Ectodermal cell (in vitro differentiated cells): ENCODE measurements around the gene PLCB3.
A peak's percentile ranks its signal among the peaks of the same experiment; 100 is the strongest.

ENCODE experiments used
- H3K27ac ChIP-seq: 2 replicates; pipeline ENCODE4 v1.7.0; 2013; ENCODE audit warnings: mild to moderate bottlenecking, low read depth, low read length; ENCODE audit not compliant: insufficient read depth, poor library complexity, severe bottlenecking
- H3K27me3 ChIP-seq: 2 replicates; pipeline ENCODE4 v1.7.0; 2013; ENCODE audit warnings: mild to moderate bottlenecking, low read length; ENCODE audit not compliant: insufficient read depth, control insufficient read depth, poor library complexity, severe bottlenecking
- H3K36me3 ChIP-seq: one replicate; pipeline ENCODE4 v1.7.0; 2013; ENCODE audit warnings: low read length; ENCODE audit not compliant: control insufficient read depth, insufficient read depth
- H3K4me1 ChIP-seq: one replicate; pipeline ENCODE4 v1.7.0; 2013; ENCODE audit warnings: low read length; ENCODE audit not compliant: control insufficient read depth, insufficient read depth
- H3K4me3 ChIP-seq: 2 replicates; pipeline ENCODE4 v1.7.0; 2013; ENCODE audit warnings: low read depth, low read length, control low read depth; ENCODE audit not compliant: insufficient read depth
- H3K9me3 ChIP-seq: 2 replicates; pipeline ENCODE4 v1.7.0; 2013; ENCODE audit warnings: mild to moderate bottlenecking, low read length, moderate library complexity; ENCODE audit not compliant: control insufficient read depth
- WGBS, 2 experiments: methylation state at CpG; one replicate each; pipeline ENCODE4 v1.1.7; 2013; ENCODE audit warnings: missing lambda C conversion rate in 2 of 2; 5-methylcytosine and 5-hydroxymethylcytosine counted together

PLCB3 gene

DNA sequence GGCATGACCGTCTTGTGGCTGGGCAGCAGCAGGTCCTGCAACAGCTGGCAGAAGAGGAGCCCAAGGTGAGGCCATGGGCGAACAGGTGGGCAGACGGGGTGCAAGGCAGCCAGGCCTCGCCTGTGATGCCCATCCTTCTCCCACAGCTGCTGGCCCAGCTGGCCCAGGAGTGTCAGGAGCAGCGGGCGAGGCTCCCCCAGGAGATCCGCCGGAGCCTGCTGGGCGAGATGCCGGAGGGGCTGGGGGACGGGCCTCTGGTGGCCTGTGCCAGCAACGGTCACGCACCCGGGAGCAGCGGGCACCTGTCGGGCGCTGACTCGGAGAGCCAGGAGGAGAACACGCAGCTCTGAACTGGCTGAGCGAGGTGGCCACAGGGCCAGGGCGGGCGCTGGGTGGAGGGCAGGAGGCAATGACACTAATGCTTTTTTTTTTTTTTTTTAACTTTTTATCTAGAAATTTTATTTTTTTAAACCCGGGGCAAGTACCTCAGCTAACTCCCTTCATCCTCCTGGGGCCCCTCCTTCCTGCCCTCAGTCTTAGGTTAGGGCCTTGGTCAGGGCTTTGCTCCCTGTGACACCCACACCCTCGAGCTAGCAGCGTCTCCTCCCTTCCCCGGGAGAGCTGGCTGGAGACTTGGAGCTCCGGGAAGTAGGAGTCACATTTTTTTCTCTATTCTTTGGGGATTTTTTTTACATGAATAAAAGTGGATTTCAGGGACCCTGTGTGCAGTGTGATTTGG is 16.0 kb downstream of the PLCB3 start:
- no peaks in the 10 kb centered on the region for H3K27me3 ChIP-seq
- H3K36me3 ChIP-seq: peaks cover 8% of the 10 kb centered on the region
- no peak overlapping the region for H3K27ac ChIP-seq
- peaks cover 14% of the 10 kb centered on the region for H3K4me1 ChIP-seq
- no peak overlapping the region for H3K4me3 ChIP-seq
- no peaks in the 10 kb centered on the region for H3K9me3 ChIP-seq
- WGBS, 2 experiments: 93% methylated on average over 27 of the region's 27 CpGs

DNA sequence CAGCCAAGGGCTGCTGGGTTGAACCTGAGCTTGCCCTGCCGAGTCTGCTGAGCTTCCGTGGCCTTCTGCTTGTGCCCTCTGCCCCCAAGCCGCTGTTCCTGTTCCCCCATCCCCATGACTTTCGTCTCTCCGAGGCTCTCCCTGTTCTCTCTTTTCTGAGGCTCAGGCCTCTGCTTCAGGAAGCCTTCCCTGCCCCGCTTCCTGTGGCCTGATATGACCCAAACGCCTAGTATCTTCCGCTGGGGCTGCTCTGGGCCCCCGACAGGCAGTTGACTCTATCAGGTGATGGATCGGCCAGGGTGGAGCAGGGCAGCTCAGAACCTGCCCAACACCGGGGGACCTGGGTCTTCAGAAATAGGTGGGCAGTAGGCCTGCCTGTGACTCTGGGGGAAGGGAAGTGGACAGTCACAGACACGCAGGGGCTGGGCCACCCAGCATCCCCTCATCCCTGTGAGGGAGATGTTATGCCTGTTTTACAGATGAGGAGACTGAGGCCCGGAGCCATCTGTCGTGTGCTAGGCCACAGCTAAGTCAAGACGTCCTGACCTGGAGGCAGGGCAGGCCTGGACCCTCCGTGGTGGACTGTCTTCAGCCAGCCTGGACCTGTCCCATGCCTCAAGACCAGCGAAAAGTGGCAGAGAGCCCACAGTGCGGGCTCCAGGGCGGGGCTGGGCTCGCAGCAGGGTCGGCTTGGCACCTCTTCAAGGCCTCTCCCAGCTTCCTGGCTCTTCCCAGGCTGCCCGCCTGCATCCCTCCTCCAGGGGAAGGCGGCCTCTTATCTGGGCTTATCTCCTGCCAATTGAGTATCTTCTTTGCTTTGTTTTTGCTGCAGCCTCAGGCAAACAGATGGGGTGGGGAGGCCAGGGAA is 16.9 kb downstream of the PLCB3 start:
- 92% methylated on average over 23 of the region's 23 CpGs for WGBS, 2 experiments
- peak overlapping the region; percentile 95 for H3K4me3 ChIP-seq
- H3K27ac ChIP-seq: no peak overlapping the region
- H3K27me3 ChIP-seq: no peaks in the 10 kb centered on the region
- peaks cover 11% of the 10 kb centered on the region for H3K4me1 ChIP-seq
- H3K9me3 ChIP-seq: no peaks in the 10 kb centered on the region
- peaks cover 3% of the 10 kb centered on the region for H3K36me3 ChIP-seq

DNA sequence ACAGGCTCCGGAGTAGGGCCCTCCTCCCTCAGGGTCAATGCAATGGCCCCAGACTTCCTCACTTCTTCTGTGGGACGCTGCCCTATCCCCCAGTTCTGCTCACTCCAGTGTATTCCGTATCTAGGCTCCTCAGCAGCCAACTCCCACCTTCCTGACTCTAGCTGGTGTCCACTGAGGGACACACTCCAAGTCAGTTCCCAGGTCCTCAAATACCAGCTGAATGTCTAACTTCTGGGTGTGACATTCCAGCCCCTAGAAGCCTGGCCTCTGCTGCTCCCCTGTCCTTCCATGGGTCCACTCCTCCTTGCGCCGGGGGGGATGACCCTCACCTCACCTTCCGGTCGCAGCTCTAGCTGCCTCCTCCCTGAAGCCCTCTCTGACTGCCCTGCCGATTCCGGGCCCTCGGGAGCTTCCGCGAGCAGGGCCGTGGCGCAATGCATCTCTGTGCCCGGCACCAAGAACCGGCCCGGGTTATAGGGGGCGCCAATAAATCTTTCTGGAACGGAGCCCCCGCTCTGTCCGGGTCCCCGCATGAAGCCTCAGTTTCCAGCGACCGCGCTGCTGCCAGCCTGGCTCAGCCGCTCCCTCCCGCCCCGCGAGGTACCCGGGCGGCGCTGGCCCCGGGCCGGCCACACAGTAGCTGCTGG is 17.7 kb downstream of the PLCB3 start:
- Histone ChIP-seq H3K4me3 (peak overlapping the region; percentile 95), H3K27me3 (no peaks in the 10 kb centered on the region), H3K4me1 (peaks cover 4% of the 10 kb centered on the region), H3K36me3 (peaks cover 3% of the 10 kb centered on the region), H3K9me3 (no peaks in the 10 kb centered on the region), H3K27ac (peak overlapping the region; percentile 90)
- WGBS, 2 experiments: 4 to 5% methylated on average over 34 of the region's 34 CpGs

DNA sequence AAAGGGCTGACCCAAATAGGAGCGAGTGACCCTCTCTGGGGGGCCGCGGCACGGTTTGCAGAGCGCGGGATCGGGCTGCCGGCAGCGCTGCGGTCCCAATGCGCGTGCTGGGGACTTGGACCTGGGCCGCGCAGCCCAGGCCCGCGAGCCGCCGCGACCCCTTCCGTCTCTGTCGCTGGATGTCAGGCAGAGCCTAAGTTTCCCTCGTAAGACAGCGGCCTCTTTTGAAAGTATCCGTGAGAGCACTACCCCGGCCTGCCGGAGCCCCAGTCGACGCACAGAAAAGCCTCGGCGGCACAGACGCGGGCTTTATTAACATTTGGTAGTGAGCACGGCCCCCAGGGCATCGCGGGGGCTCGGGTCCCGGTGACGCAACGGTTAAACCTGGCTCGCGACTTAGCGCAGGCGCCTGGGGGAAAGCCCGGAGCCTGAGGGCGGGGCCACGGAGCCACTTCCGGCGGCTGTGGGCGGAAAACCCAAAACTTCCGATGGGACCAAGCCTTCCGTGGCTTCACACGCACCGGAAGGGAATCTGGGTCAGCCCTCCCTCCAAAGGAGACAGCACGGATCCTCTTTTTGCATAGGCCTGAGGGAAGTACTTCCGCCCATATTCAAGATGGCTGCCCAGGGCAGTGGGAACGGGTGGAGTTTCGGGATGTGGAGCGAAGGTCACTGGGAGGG is 18.4 kb downstream of the PLCB3 start:
- Histone ChIP-seq H3K27ac (peak overlapping the region; percentile 97), H3K36me3 (peaks cover 3% of the 10 kb centered on the region), H3K4me1 (peaks cover 4% of the 10 kb centered on the region), H3K4me3 (peak overlapping the region; percentile 95), H3K27me3 (no peaks in the 10 kb centered on the region), H3K9me3 (no peaks in the 10 kb centered on the region)
- WGBS, 2 experiments: 0% methylated on average over 58 of the region's 58 CpGs

DNA sequence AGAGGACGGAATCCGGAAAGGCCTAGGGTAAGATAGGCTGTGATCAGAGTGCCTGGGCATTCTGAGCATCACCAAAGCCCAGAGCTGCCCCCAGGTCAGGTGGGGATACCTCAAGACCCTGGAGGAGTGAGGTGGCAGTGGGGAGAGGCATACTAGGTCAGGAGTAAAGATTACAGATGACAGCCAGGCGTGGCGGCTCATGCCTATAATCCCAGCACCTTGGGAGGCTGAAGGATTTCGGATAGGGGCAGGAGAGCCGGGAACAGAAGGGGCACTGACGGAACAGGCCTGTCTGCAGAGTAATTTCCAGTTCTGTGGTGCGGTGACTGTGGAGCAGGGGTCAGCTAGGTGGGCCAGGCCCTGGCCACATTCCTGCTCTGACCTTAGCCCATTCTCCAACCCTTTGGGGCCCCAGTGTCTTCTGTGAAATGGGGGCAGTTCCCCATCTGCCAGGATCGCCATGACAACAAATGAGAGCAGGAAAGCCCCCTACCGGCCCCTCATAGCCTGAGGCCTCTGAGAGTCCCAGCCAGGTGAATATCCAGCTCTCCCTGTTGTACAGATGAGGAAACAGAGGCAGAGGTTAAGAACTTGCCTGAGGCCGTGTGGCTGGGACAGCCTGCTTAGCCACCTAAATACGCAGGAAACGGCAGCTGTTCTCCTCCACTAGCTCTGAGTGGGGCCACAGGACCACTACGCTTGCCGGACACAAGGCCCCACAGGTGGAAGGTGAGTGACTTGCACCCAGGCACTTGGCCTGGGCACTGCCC is 23.9 kb downstream of the PLCB3 start:
- H3K4me3 ChIP-seq: no peak overlapping the region
- H3K9me3 ChIP-seq: no peaks in the 10 kb centered on the region
- H3K36me3 ChIP-seq: peaks cover 6% of the 10 kb centered on the region
- H3K27me3 ChIP-seq: no peaks in the 10 kb centered on the region
- H3K27ac ChIP-seq: no peak overlapping the region
- WGBS, 2 experiments: 91% methylated on average over 15 of the region's 15 CpGs
- peaks cover 3% of the 10 kb centered on the region for H3K4me1 ChIP-seq

DNA sequence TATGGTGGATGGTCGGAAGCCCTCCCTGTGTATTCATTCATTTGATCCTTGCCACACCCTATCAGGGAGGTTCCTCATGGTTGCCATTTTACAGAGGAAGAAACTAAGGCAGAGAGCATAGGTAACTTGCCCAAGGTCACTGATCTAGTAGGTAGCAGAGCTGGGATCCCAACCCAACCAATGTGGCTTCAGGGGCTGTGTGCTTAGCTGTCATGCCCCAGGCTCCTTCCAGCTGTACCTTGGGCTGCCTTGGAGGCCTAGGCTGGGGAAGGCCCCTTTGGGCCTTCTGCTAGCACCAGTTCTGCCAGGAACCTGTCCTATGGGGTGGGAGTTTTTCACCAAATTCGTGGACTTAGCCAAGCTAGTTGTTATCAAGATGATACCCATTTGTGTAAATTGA is 24.5 kb downstream of the PLCB3 start:
- Histone ChIP-seq H3K27me3 (no peaks in the 10 kb centered on the region), H3K4me1 (peaks cover 3% of the 10 kb centered on the region), H3K27ac (no peak overlapping the region), H3K4me3 (no peak overlapping the region), H3K36me3 (peaks cover 6% of the 10 kb centered on the region), H3K9me3 (no peaks in the 10 kb centered on the region)
- WGBS, 2 experiments: 89 to 97% methylated on average over 1 of the region's 2 CpGs

DNA sequence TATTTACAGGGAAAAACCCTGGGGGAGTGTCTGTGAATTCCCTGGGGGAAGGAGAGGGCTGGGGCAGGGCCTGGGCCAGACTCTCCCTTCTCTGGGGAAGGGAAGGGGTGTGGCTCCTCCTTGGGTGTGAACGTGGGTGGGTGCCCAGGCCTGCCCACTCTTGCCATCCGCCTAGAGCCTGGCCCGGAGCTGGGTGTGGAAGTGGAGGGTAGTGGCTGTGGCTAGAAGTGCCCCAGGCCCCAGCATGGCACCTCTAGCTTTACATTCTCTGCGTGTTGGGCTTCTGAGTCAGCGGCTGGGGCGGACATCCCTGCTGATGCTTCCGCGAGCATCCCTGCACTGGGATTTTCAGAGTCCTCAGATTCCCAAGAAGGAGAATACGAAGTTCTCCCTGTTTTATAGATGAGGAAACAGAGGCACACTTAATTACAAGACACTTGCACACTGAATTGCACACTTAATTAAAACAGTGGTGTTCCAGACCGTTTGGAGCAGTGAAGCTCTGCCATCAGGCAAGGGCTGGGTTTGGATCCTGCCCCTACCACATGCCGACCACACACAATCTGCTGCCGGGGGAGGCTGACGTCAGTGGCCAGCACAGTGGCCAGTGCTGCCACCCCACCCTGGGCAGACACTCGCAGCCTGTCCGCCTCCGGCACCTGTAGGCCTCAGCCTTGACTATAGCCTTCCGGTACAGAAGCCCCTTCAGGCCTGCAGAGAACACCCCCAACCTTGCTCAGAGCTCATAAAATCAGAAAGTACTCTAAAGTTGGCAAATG is 25.5 kb downstream of the PLCB3 start:
- H3K27me3 ChIP-seq: no peaks in the 10 kb centered on the region
- WGBS, 2 experiments: 95 to 96% methylated on average over 17 of the region's 17 CpGs
- H3K4me3 ChIP-seq: no peak overlapping the region
- H3K27ac ChIP-seq: no peak overlapping the region
- H3K9me3 ChIP-seq: no peaks in the 10 kb centered on the region
- peaks cover 6% of the 10 kb centered on the region for H3K36me3 ChIP-seq
- peaks cover 3% of the 10 kb centered on the region for H3K4me1 ChIP-seq

DNA sequence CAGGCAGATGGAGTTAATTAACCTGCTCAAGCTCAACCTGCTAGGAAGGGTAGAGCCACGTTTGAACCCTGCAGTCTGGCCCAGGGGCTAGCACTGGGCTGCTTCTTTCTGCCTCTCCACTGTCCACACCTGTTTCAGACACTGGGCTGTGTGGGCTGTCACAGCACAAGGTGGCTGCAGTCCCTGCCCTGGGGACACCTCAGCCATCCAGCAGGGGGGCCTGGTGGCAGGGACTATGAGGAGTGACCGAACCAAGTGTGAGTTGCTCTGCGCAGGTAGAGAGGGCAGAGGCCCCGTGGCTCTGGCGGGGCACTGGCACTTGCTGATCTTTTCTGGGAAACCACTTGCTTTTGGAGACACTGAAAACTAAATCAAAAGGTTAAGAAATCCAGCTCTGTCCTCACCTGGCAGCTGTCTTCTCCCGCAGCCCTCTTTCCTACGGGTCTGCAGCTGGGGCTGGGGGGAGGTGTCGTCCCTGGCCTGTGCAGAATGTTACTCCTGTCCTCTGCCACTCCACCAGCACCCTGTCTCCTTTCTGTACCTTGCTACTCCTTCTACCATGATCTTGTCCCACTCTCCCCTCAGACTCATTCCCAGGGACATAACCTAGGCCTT is 27.4 kb downstream of the PLCB3 start:
- Histone ChIP-seq H3K36me3 (peaks cover 6% of the 10 kb centered on the region), H3K4me1 (peaks cover 3% of the 10 kb centered on the region), H3K27ac (no peak overlapping the region), H3K4me3 (no peak overlapping the region), H3K9me3 (no peaks in the 10 kb centered on the region), H3K27me3 (no peaks in the 10 kb centered on the region)
- WGBS, 2 experiments: 84 to 86% methylated on average over 8 of the region's 8 CpGs
